OCI-LY7 (cell line): Measurements from ENCODE around the gene SH3PXD2A. TPM values are rescaled to one million over a fixed set of nuclear protein-coding genes. Genes with fewer than 3 reads are reported as not detected.
"Not testable (repeated sequence)": the region's sequence is repeated elsewhere in the genome, so short reads cannot be mapped to it uniquely, and the experiment has no call there.

ENCODE experiments used
- BruUV-seq: library from RNA; stranded (reverse); fragments of 400-500 nt; replicated peaks from 2 replicates; lab custom pipeline; 2021; lab: Mats Ljungman, UMichigan
- CTCF ChIA-PET: fragments of 300-600 bp; sonication (Branson Sonifier 250); formaldehyde crosslinking; loops from one replicate; lab custom pipeline; 2022; ENCODE audit warnings: antibody characterized with exemption; ENCODE audit not compliant: unreplicated experiment; lab: Charles Lee
- POLR2A ChIA-PET: fragments of 300-600 bp; sonication (Branson Sonifier 250); formaldehyde crosslinking; loops from one replicate; lab custom pipeline; 2022; ENCODE audit warnings: antibody characterized with exemption; lab: Charles Lee
- DNase-seq: peaks from one replicate; pipeline ENCODE4 v3.0.0-alpha.2; 2015; ENCODE audit warnings: low spot score
- H2AFZ ChIP-seq: fragments of 200-600 bp; sonication (generic), shearing (Covaris generic); 2 replicates; pipeline ENCODE4 v1.6.1; 2014; ENCODE audit warnings: mild to moderate bottlenecking, antibody characterized with exemption, low read length, moderate library complexity
- H3K27ac ChIP-seq: fragments of 200-600 bp; sonication (generic); 2 replicates; pipeline ENCODE4 v1.5.1; 2014; ENCODE audit warnings: mixed run types, low read depth, mild to moderate bottlenecking, moderate library complexity, low read length, inconsistent platforms; ENCODE audit not compliant: poor library complexity, severe bottlenecking
- H3K36me3 ChIP-seq: fragments of 200-600 bp; sonication (generic); 2 replicates; pipeline ENCODE4 v1.6.1; 2014; ENCODE audit warnings: mild to moderate bottlenecking, antibody characterized with exemption, low read length, moderate library complexity, mixed read lengths; ENCODE audit not compliant: insufficient read depth
- H3K4me1 ChIP-seq: fragments of 200-600 bp; sonication (generic); 2 replicates; pipeline ENCODE4 v1.5.1; 2014; ENCODE audit warnings: mild to moderate bottlenecking, low read length; ENCODE audit not compliant: insufficient read depth, poor library complexity, severe bottlenecking
- H3K4me2 ChIP-seq: fragments of 200-600 bp; sonication (generic); 2 replicates; pipeline ENCODE4 v1.6.1; 2014; ENCODE audit warnings: mild to moderate bottlenecking, low read length
- H3K4me3 ChIP-seq: fragments of 200-600 bp; sonication (generic); 2 replicates; pipeline ENCODE4 v1.5.1; 2014; ENCODE audit warnings: mild to moderate bottlenecking, low read depth, low read length; ENCODE audit not compliant: poor library complexity, severe bottlenecking
- H3K79me2 ChIP-seq: fragments of 200-600 bp; sonication (generic); 2 replicates; pipeline ENCODE4 v1.6.1; 2016; ENCODE audit warnings: low read depth, mild to moderate bottlenecking, low read length, moderate library complexity, mixed read lengths; ENCODE audit not compliant: insufficient read depth
- H3K9me2 ChIP-seq: fragments of 200-600 bp; sonication (generic); 2 replicates; pipeline ENCODE4 v1.6.1; 2016; ENCODE audit warnings: mild to moderate bottlenecking, low read length, mixed read lengths; ENCODE audit not compliant: insufficient read depth
- H3K9me3 ChIP-seq: fragments of 200-600 bp; sonication (generic); 2 replicates; pipeline ENCODE4 v1.6.1; 2014; ENCODE audit warnings: mild to moderate bottlenecking, mixed run types, low read length, mixed read lengths
- H4K20me1 ChIP-seq: fragments of 200-600 bp; sonication (generic); 2 replicates; pipeline ENCODE4 v1.6.1; 2014; ENCODE audit warnings: mild to moderate bottlenecking, antibody characterized with exemption, low read length, moderate library complexity, mixed read lengths; ENCODE audit not compliant: insufficient read depth
- CTCF ChIP-seq: fragments of 200-600 bp; sonication (generic); conservative IDR thresholded peaks from 2 replicates; pipeline ENCODE4 v1.5.1; 2014; ENCODE audit warnings: mild to moderate bottlenecking, antibody characterized with exemption, low read length, moderate library complexity, mixed read lengths
- EZH2phosphoT487 ChIP-seq: fragments of 200-600 bp; sonication (generic); IDR thresholded peaks from 2 replicates; pipeline ENCODE4 v1.6.1; 2018; ENCODE audit warnings: low read depth, borderline replicate concordance, mild to moderate bottlenecking, mixed run types, antibody characterized with exemption, low read length, moderate library complexity, mixed read lengths
- intact Hi-C: fragments of 100-400 bp; cut with micrococcal nuclease; formaldehyde crosslinking; loops from one replicate; pipeline ENCODE4 v1.10.0; 2022; ENCODE audit not compliant: unreplicated experiment
- total RNA-seq, 2 experiments: library from RNA; depleted of rRNA in 1 of 2; stranded (reverse); fragments of >200 nt in 1 of 2; shearing (Covaris generic) in 1 of 2; gene quantifications; 2 replicates each; pipeline ENCODE4 v1.2.3, GENCODE V29; 2014 to 2022

The SH3PXD2A gene
- total RNA-seq, 2 experiments from 2014 or later = 0.85 to 5.9 TPM

- no peak for TF ChIP-seq EZH2phosphoT487
- no peak for TF ChIP-seq CTCF
- Histone ChIP-seq H3K4me3 (no peak overlapping the region), H3K79me2 (no peaks in the 10 kb centered on the region), H3K27ac (no peak overlapping the region), H3K36me3 (no peaks in the 10 kb centered on the region), H2AFZ (no peak overlapping the region), H3K9me2 (no peaks in the 10 kb centered on the region), H3K9me3 (no peaks in the 10 kb centered on the region), H3K4me2 (no peak overlapping the region), H4K20me1 (no peaks in the 10 kb centered on the region), H3K4me1 (no peaks in the 10 kb centered on the region)
- POLR2A ChIA-PET = interaction anchor here (0.7 kb wide), 1 partner anchor 476 kb away, joined by 3 read pairs; no protein-coding TSS in a partner anchor
- BruUV-seq = no TSS peak
- no peak for DNase-seq
- CTCF ChIA-PET = no interaction called here
- intact Hi-C loops = no loop called here
Observed at GRCh38 chr10:103635580-103635979, 219.8 kb downstream of the SH3PXD2A start.

GRCh38 chr10:103633846-103634245, 221.5 kb downstream of the SH3PXD2A start:
- Histone ChIP-seq H2AFZ (no peak overlapping the region), H3K79me2 (no peaks in the 10 kb centered on the region), H3K4me3 (no peak overlapping the region), H3K36me3 (no peaks in the 10 kb centered on the region), H3K27ac (no peak overlapping the region), H4K20me1 (no peaks in the 10 kb centered on the region), H3K4me2 (no peak overlapping the region), H3K4me1 (no peaks in the 10 kb centered on the region), H3K9me3 (no peaks in the 10 kb centered on the region), H3K9me2 (no peaks in the 10 kb centered on the region)
- intact Hi-C loops = no loop called here
- DNase-seq = no peak
- POLR2A ChIA-PET = interaction anchor here (0.6 to 0.7 kb wide), 2 partner anchors 18 to 24 kb away, joined by 3 to 9 read pairs; no protein-coding TSS in a partner anchor
- BruUV-seq = no TSS peak
- TF ChIP-seq CTCF = no peak
- TF ChIP-seq EZH2phosphoT487 = no peak
- CTCF ChIA-PET = interaction anchor here (0.5 kb wide), 1 partner anchor 69 kb away, joined by 4 read pairs; no protein-coding TSS in a partner anchor

GRCh38 chr10:103632871-103633270, 222.5 kb downstream of the SH3PXD2A start:
- H3K9me2 ChIP-seq, DNase-seq, H3K4me3 ChIP-seq, H2AFZ ChIP-seq, H3K9me3 ChIP-seq, H4K20me1 ChIP-seq, CTCF ChIA-PET, BruUV-seq, POLR2A ChIA-PET, H3K4me2 ChIP-seq, H3K79me2 ChIP-seq, intact Hi-C loops, H3K27ac ChIP-seq, H3K36me3 ChIP-seq, H3K4me1 ChIP-seq: not testable (repeated sequence)
